ENCODE measurements around the gene NECTIN1.
A peak's percentile ranks its signal among the peaks of the same experiment; 100 is the strongest.

Gene NECTIN1

DNA sequence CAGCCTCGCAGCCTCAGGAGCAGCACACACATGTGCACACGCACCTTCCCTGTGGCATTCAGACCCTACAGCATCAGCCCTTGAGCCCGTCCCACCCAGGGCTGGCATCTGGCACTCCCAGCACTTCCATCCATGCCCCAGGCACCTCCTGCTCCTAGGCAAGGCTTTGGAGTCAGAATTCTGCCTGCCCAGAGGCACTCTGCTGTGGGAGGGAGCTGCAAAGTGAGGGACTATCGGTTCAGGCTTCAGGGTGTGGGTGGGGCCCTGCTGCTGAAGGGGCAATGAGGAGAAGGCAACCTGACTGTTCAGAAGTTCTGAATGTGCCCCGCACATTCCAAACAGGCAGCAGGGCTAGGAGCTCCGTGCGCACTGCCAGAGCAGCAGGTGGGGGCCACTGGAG is 39.7 kb downstream of the NECTIN1 start:
- no peak for DNase-seq (ENCODE audit: low spot score)
- no peak for TF ChIP-seq CTCF (IDR thresholded peaks at IDR 0.05; ENCODE audit: extremely low read depth, missing control alignments)

DNA sequence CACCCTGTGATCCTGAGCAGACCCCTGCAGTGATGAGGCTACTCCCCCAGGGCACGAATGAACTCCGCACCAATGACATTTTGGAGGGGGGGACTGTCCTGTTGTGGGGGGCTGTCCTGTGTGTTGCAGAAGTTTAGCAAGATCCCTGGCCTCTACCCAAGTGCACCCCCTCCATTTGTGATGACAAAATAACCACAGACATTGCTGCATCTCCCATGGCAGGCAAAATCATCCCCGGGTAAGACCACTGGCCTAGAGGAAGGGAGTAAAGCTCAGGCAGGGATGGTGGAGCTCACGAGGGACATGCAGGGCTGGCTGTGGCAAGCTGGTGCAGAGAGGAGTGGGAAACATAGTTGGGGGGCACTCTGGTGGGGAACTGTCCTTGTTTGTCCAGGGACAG is 40.6 kb downstream of the NECTIN1 start:
- no peak for TF ChIP-seq CTCF (IDR thresholded peaks at IDR 0.05; ENCODE audit: extremely low read depth, missing control alignments)
- no peak for DNase-seq (ENCODE audit: low spot score)

DNA sequence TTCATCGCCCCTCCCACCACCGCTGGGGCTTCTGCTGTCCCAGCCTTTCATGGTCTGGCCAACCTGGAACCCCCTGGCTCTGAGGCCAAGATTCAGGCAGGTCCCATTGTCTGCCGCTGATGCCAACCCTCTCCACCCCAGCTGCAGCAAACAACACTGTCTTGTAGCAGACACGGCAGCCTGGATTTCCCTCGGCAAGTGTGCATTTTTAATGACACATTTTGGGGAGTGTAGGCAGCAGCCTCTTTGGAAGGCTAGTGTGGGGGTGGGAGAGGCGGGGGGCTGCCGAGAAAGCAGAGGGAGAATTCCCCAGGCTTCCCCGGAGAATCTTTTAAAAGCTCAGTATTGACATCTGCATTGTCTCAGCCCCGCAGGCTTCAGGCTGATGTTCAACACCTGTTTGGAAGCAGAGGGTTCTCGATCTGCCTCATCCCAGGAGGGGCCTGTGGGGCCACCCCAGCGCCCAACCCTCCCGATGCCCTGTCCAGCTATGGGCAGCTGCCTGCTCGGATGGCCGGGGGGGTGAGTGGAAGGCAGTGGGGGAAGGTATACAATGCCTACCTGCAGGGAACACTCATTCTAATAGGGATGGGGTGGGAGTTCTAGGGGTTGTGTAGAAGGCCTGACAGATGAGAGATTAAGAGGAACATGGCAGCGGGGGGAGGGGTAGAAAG is 41.5 kb downstream of the NECTIN1 start:
- no peak for DNase-seq (ENCODE audit: low spot score)
- no peak for TF ChIP-seq CTCF (IDR thresholded peaks at IDR 0.05; ENCODE audit: extremely low read depth, missing control alignments)

DNA sequence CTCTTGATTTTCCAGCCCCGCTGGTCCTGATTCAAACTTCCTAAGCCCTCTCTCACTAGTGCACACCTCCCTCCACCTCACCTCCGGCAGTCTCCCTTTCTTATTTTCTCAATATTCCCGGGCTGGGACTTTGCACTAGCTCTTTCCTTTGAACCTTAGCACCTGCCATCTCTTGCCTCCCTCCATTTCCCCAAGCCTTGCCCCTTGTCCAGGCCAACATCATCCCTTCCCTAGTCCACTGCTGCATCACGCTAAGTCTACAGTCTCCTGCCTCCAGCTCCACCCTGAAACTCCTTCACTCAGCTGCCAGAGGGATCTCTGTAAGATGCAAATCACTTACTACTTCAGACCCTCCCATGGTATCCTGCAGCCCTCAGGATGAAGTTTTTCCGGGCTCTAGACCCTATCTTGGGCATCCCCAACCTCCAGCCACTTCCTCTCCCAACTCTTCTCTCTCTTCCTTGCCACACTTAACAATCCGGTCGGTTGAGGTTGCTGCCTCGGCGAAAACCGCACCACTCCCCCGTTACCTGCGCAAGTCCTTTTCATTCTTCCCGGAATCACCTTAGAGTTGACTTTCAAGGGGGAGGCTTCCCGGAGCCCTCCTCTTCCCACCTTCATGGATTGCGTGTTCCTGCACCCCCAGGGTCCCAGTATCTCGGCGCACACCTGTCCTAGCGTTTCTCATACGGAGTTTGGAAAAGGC is 42.7 kb downstream of the NECTIN1 start:
- no peak for DNase-seq (ENCODE audit: low spot score)
- no peak for TF ChIP-seq CTCF (IDR thresholded peaks at IDR 0.05; ENCODE audit: extremely low read depth, missing control alignments)

DNA sequence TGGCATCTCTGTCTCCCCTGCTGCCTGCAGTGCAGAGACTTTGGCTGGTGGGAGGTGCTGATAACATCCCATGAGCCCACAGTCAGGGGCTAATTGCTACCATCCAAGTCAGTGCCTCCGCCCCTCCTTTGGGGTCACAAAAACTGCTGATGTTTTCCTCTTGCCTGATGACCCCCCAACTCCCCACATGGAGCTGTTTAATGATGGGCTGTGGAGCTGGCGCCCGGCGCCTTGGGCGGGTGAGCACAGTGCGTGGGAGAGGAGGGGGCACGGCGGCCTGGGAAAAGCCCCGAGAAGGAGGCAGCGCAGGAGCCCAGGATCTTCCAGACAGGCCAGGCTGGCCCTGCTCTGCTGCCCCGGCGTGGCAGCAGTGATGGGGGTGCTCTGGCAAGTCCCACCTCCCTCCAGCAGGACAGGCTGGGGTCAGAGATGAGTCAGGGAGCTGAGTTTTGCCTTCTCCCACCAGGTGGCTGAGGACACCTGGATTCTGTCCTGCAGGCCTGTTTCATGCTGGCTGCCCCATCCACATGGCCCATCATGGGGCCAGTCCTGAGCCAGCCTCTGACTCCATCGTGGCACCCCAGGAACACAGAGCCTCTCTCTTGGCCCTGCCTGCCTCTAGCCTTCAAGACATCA is 43.8 kb downstream of the NECTIN1 start:
- DNase-seq (ENCODE audit: low spot score): no peak
- TF ChIP-seq CTCF (IDR thresholded peaks at IDR 0.05; ENCODE audit: extremely low read depth, missing control alignments): no peak

DNA sequence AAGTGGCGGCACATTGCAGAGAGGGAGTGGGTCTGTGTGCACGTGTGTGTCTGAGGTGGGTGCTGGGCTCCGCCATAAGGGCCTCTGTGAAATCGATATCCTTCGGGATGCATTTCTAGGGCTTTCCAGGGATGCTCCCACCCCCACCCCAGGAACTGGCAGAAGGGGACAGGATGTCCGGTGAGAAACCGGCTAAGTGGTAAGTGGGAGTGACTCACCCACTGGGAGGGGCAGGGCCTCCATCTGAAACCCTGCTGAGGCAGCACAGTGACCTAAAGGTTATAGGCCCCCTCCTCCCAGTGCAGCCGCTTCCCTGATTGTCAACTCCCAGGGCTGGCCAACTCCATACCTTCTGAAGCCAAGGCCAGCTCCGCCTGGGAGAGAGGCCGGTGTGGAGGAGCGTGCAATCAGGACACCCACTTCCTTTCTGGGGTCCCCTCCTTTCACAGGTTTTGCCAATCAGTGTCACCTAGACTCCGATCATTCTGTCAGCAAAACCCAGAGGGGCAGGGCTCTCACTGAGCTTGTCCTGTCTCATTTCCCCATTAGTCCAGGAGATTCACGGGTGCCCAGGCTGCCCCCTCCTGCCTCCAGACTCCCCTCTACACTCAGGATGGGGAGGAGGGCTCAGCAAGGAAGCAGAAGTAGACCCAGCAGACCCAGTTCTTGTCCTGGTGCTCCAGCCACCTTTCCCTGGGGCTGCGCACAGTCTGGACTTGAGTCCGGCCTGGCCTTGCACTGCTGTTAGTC is 44.5 kb downstream of the NECTIN1 start:
- peak; percentile 50 for DNase-seq (ENCODE audit: low spot score)

More for the DNA sequence above, 44.5 kb downstream of the NECTIN1 start:
- TF ChIP-seq CTCF (IDR thresholded peaks at IDR 0.05; ENCODE audit: extremely low read depth, missing control alignments): no peak
